Measurements from ENCODE around the gene CARD16.

The CARD16 gene

GRCh38 chr11:105005451-105005845 is 39.7 kb downstream of the CARD16 start:
- peak; percentile 37; the same call in 2 of the 3 replicates for ATAC-seq
- peak; percentile 75; the same call in 1 of the 2 replicates for TF ChIP-seq TCF4 (CRISPR knock-in tag; IDR thresholded peaks at IDR 0.05; ENCODE audit: borderline replicate concordance)
- TF ChIP-seq ZFP3 (CRISPR knock-in tag; IDR thresholded peaks at IDR 0.05) = no peak
- no peak for TF ChIP-seq ZFP30 (CRISPR knock-in tag; IDR thresholded peaks at IDR 0.05)
- no peak for TF ChIP-seq PPARA (CRISPR knock-in tag; IDR thresholded peaks at IDR 0.05; ENCODE audit: borderline replicate concordance)
- TF ChIP-seq ZNF70 (CRISPR knock-in tag; IDR thresholded peaks at IDR 0.05) = no peak

DNA sequence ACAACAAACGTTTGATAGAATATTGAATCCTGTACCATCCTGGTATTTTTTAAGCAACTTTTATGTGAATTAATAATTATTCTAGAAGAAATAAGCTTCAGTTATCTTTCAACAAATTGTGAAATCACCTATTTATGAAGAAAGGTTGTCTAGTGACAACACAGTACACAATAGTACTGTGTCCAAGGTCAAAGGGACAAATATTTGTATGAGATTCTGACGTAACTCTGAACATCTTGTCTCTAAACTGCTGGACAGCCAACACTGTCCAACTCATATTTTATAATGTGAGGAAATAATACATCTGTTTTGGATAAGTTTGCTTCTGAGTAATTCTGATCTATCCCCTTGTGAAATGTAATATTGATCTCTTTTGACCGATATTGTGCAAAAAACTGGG is 41.1 kb downstream of the CARD16 start:
- ATAC-seq = no peak
- TF ChIP-seq SNAI2 (CRISPR knock-in tag; IDR thresholded peaks at IDR 0.05) = no peak
- no peak for TF ChIP-seq ESRRG (CRISPR knock-in tag; IDR thresholded peaks at IDR 0.05)
- no peak for TF ChIP-seq ZFP30 (CRISPR knock-in tag; IDR thresholded peaks at IDR 0.05)
- TF ChIP-seq CREB5 (CRISPR knock-in tag; IDR thresholded peaks at IDR 0.05; ENCODE audit: low read depth) = no peak
- no peak for TF ChIP-seq RARB (CRISPR knock-in tag; IDR thresholded peaks at IDR 0.05)
- no peak for TF ChIP-seq ZNF8 (CRISPR knock-in tag; IDR thresholded peaks at IDR 0.05)
- no peak for TF ChIP-seq ZFP3 (CRISPR knock-in tag; IDR thresholded peaks at IDR 0.05)
- TF ChIP-seq GLIS3 (CRISPR knock-in tag; IDR thresholded peaks at IDR 0.05) = no peak
- no peak for TF ChIP-seq CSRNP3 (CRISPR knock-in tag; IDR thresholded peaks at IDR 0.05)
- TF ChIP-seq ARNTL (CRISPR knock-in tag; IDR thresholded peaks at IDR 0.05; ENCODE audit: borderline replicate concordance, low read depth) = no peak
- no peak for TF ChIP-seq OSR1 (CRISPR knock-in tag; IDR thresholded peaks at IDR 0.05)
- no peak for TF ChIP-seq CSDC2 (CRISPR knock-in tag; IDR thresholded peaks at IDR 0.05)
- no peak for TF ChIP-seq ZNF70 (CRISPR knock-in tag; IDR thresholded peaks at IDR 0.05)

- ATAC-seq = no peak
Observed at GRCh38 chr11:105003151-105003550, 42.0 kb downstream of the CARD16 start.

More at GRCh38 chr11:105003151-105003550, 42.0 kb downstream of the CARD16 start:
- no peak for TF ChIP-seq ZFP3 (CRISPR knock-in tag; IDR thresholded peaks at IDR 0.05)
- no peak for TF ChIP-seq GLIS3 (CRISPR knock-in tag; IDR thresholded peaks at IDR 0.05)
- TF ChIP-seq ZNF8 (CRISPR knock-in tag; IDR thresholded peaks at IDR 0.05) = no peak
- TF ChIP-seq RARB (CRISPR knock-in tag; IDR thresholded peaks at IDR 0.05) = no peak
- TF ChIP-seq, protein P1, sequence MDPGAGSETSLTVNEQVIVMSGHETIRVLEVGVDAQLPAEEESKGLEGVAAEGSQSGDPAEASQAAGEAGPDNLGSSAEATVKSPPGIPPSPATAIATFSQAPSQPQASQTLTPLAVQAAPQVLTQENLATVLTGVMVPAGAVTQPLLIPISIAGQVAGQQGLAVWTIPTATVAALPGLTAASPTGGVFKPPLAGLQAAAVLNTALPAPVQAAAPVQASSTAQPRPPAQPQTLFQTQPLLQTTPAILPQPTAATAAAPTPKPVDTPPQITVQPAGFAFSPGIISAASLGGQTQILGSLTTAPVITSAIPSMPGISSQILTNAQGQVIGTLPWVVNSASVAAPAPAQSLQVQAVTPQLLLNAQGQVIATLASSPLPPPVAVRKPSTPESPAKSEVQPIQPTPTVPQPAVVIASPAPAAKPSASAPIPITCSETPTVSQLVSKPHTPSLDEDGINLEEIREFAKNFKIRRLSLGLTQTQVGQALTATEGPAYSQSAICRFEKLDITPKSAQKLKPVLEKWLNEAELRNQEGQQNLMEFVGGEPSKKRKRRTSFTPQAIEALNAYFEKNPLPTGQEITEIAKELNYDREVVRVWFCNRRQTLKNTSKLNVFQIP (CRISPR knock-in tag; IDR thresholded peaks at IDR 0.05; ENCODE audit: borderline replicate concordance, low read depth) = no peak
- TF ChIP-seq TOX (CRISPR knock-in tag; IDR thresholded peaks at IDR 0.05; ENCODE audit: borderline replicate concordance) = no peak
- no peak for TF ChIP-seq CSDC2 (CRISPR knock-in tag; IDR thresholded peaks at IDR 0.05)
- TF ChIP-seq, protein P2, sequence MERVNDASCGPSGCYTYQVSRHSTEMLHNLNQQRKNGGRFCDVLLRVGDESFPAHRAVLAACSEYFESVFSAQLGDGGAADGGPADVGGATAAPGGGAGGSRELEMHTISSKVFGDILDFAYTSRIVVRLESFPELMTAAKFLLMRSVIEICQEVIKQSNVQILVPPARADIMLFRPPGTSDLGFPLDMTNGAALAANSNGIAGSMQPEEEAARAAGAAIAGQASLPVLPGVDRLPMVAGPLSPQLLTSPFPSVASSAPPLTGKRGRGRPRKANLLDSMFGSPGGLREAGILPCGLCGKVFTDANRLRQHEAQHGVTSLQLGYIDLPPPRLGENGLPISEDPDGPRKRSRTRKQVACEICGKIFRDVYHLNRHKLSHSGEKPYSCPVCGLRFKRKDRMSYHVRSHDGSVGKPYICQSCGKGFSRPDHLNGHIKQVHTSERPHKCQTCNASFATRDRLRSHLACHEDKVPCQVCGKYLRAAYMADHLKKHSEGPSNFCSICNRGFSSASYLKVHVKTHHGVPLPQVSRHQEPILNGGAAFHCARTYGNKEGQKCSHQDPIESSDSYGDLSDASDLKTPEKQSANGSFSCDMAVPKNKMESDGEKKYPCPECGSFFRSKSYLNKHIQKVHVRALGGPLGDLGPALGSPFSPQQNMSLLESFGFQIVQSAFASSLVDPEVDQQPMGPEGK (CRISPR knock-in tag; IDR thresholded peaks at IDR 0.05; ENCODE audit: borderline replicate concordance) = no peak
- TF ChIP-seq ZNF565 (CRISPR knock-in tag; conservative IDR thresholded peaks at IDR 0.05; ENCODE audit: low read depth) = no peak
- no peak for TF ChIP-seq PPARA (CRISPR knock-in tag; IDR thresholded peaks at IDR 0.05; ENCODE audit: borderline replicate concordance)
- no peak for TF ChIP-seq ISL1 (CRISPR knock-in tag; IDR thresholded peaks at IDR 0.05)
- TF ChIP-seq CSRNP3 (CRISPR knock-in tag; IDR thresholded peaks at IDR 0.05) = no peak
- TF ChIP-seq CREB5 (CRISPR knock-in tag; IDR thresholded peaks at IDR 0.05; ENCODE audit: low read depth) = no peak
- TF ChIP-seq ARNTL (CRISPR knock-in tag; IDR thresholded peaks at IDR 0.05; ENCODE audit: borderline replicate concordance, low read depth) = no peak
- no peak for TF ChIP-seq SNAI2 (CRISPR knock-in tag; IDR thresholded peaks at IDR 0.05)
- no peak for TF ChIP-seq TSHZ2 (CRISPR knock-in tag; IDR thresholded peaks at IDR 0.05)
- no peak for TF ChIP-seq OSR1 (CRISPR knock-in tag; IDR thresholded peaks at IDR 0.05)
- no peak for TF ChIP-seq ZNF70 (CRISPR knock-in tag; IDR thresholded peaks at IDR 0.05)
- TF ChIP-seq BACH2 (CRISPR knock-in tag; IDR thresholded peaks at IDR 0.05; ENCODE audit: borderline replicate concordance) = no peak

Measured in SK-N-SH treated with all-trans-retinoic acid at 6 μM for 48 hours (cell line).